Keratinocyte (primary cell): ENCODE results near the gene CPSF7. TPM values are rescaled to one million over a fixed set of nuclear protein-coding genes. Genes with fewer than 3 reads are reported as not detected.

Experiments
- DNase-seq: peaks from one replicate; pipeline ENCODE4 v3.0.0-alpha.2; 2011; ENCODE audit warnings: low read depth, missing footprints, low spot score
- FAIRE-seq: peaks from 2 replicates; lab custom pipeline; 2011; peaks lifted over from hg19 to GRCh38; lab: Jason Lieb, UNC
- H2AFZ ChIP-seq: 2 replicates; pipeline ENCODE4 v1.6.0; 2012; ENCODE audit warnings: low read length, control low read depth, inconsistent platforms; ENCODE audit not compliant: control insufficient read depth
- H3K27ac ChIP-seq: 2 replicates; pipeline ENCODE4 v1.5.1; 2011; ENCODE audit warnings: low read length; ENCODE audit not compliant: control insufficient read depth, insufficient read depth
- H3K27me3 ChIP-seq: 3 replicates; pipeline ENCODE4 v1.6.0; 2011; ENCODE audit warnings: low read length; ENCODE audit not compliant: control insufficient read depth, insufficient read depth; ENCODE audit errors: extremely low read depth
- H3K36me3 ChIP-seq, 2 experiments: 2 replicates in 1 of 2; 3 replicates in 1 of 2; pipeline ENCODE4 v1.5.1; 2011; ENCODE audit warnings: low read length in 2 of 2, mild to moderate bottlenecking in 1 of 2; ENCODE audit not compliant: control insufficient read depth in 2 of 2, insufficient read depth in 2 of 2; ENCODE audit errors: extremely low read depth in 1 of 2
- H3K4me1 ChIP-seq: 3 replicates; pipeline ENCODE4 v1.5.1; 2011; ENCODE audit warnings: low read length; ENCODE audit not compliant: control insufficient read depth, insufficient read depth; ENCODE audit errors: extremely low read depth
- H3K4me2 ChIP-seq: 3 replicates; pipeline ENCODE4 v1.6.0; 2011; ENCODE audit warnings: low read depth, low read length; ENCODE audit not compliant: control insufficient read depth, insufficient read depth; ENCODE audit errors: extremely low read depth
- H3K4me3 ChIP-seq, 3 experiments: fragments of 200-600 bp in 1 of 3; sonication (generic) in 1 of 3; 2 replicates in 2 of 3; 3 replicates in 1 of 3; pipeline ENCODE4 v1.5.1; 2011 to 2016; ENCODE audit warnings: low read length in 3 of 3, mild to moderate bottlenecking in 3 of 3, control low read depth in 2 of 3, inconsistent platforms in 1 of 3, low read depth in 1 of 3, mixed read lengths in 1 of 3, mixed run types in 1 of 3, moderate library complexity in 1 of 3; ENCODE audit not compliant: control insufficient read depth in 2 of 3, insufficient read depth in 2 of 3; ENCODE audit errors: extremely low read depth in 1 of 3
- H3K79me2 ChIP-seq: 2 replicates; pipeline ENCODE4 v1.6.0; 2012; ENCODE audit warnings: low read length; ENCODE audit not compliant: control insufficient read depth, insufficient read depth
- H3K9ac ChIP-seq: 3 replicates; pipeline ENCODE4 v1.6.0; 2011; ENCODE audit warnings: low read length; ENCODE audit not compliant: control insufficient read depth, insufficient read depth; ENCODE audit errors: extremely low read depth
- H3K9me1 ChIP-seq: 3 replicates; pipeline ENCODE4 v1.6.0; 2011; ENCODE audit warnings: low read length; ENCODE audit not compliant: control insufficient read depth, insufficient read depth; ENCODE audit errors: extremely low read depth
- H3K9me3 ChIP-seq: 2 replicates; pipeline ENCODE4 v1.5.1; 2012; ENCODE audit warnings: low read depth, low read length; ENCODE audit not compliant: control insufficient read depth
- H4K20me1 ChIP-seq: 3 replicates; pipeline ENCODE4 v1.6.0; 2011; ENCODE audit warnings: low read length; ENCODE audit not compliant: control insufficient read depth, insufficient read depth; ENCODE audit errors: extremely low read depth
- CTCF ChIP-seq, 3 experiments: IDR thresholded peaks in 1 of 3; conservative IDR thresholded peaks in 1 of 3; optimal IDR thresholded peaks in 1 of 3; 2 replicates in 2 of 3; 3 replicates in 1 of 3; pipeline versions ENCODE3 to v1.5.1; 2011; ENCODE audit warnings: low read length in 3 of 3, mild to moderate bottlenecking in 3 of 3, moderate library complexity in 2 of 3, control low read depth in 1 of 3, inconsistent platforms in 1 of 3; ENCODE audit not compliant: insufficient read depth in 2 of 3; ENCODE audit errors: extremely low read depth in 1 of 3
- EZH2 ChIP-seq: IDR thresholded peaks from one replicate; pipeline ENCODE4 v1.6.1; 2012; ENCODE audit warnings: inconsistent platforms, mild to moderate bottlenecking, low read length, moderate library complexity
- dilution Hi-C: fragments of 300-500 bp; cut with MboI; formaldehyde crosslinking; loops from one replicate; pipeline ENCODE4 v1.7.0; 2020; ENCODE audit warnings: low sequenced_read_pairs; ENCODE audit not compliant: extremely low pct_ligation_motif_present
- polyA plus RNA-seq, 5 experiments: library from polyadenylated mRNA; depleted of rRNA in 3 of 5; stranded (reverse) in 3 of 5; stranded (forward) in 1 of 5; unstranded in 1 of 5; fragments of >200 nt; gene quantifications; 1 replicate in 1 of 5; 2 replicates in 3 of 5; 3 replicates in 1 of 5; pipeline versions ENCODE4 v1.2.1 to v1.2.3, GENCODE V29; 2011 to 2012; ENCODE audit warnings: missing spikeins in 2 of 5, low read depth in 1 of 5, low replicate concordance in 1 of 5

CPSF7 gene
- polyA plus RNA-seq, 1 donor (not counting 4 experiments of a cell fraction or from before 2014, with no cell fraction given) = 34.5 TPM

GRCh38 chr11:61452825-61453224 lies 23.1 kb upstream of the CPSF7 start:
- no peak for DNase-seq
- Histone ChIP-seq H3K9me3 (no peaks in the 10 kb centered on the region), H3K4me2 (no peak overlapping the region), H3K79me2 (no peaks in the 10 kb centered on the region), H3K27me3 (no peaks in the 10 kb centered on the region), H4K20me1 (no peaks in the 10 kb centered on the region), H2AFZ (no peak overlapping the region), H3K36me3 (peaks cover 17 to 19% of the 10 kb centered on the region in 2 experiments), H3K4me3 (no peak overlapping the region), H3K27ac (no peak overlapping the region), H3K9me1 (no peaks in the 10 kb centered on the region), H3K9ac (no peak overlapping the region), H3K4me1 (no peaks in the 10 kb centered on the region)
- TF ChIP-seq EZH2 (no peak), CTCF (optimal IDR thresholded peaks at IDR 0.05 in 1 of 3, IDR thresholded peaks at IDR 0.05 in 1 of 3, conservative IDR thresholded peaks at IDR 0.05 in 1 of 3; ENCODE audit: extremely low read depth in 1 of 3, insufficient read depth in 2 of 3, low read length in 3 of 3) (no peak)
- FAIRE-seq = no peak
- dilution Hi-C loops = no loop called here

- Histone ChIP-seq H2AFZ (no peak overlapping the region), H3K36me3 (peaks cover 24 to 25% of the 10 kb centered on the region in 2 experiments), H3K27ac (no peak overlapping the region), H3K27me3 (no peaks in the 10 kb centered on the region), H3K4me1 (no peaks in the 10 kb centered on the region), H3K79me2 (peaks cover 3% of the 10 kb centered on the region), H4K20me1 (no peaks in the 10 kb centered on the region), H3K4me2 (no peak overlapping the region), H3K9ac (no peak overlapping the region), H3K9me1 (no peaks in the 10 kb centered on the region), H3K4me3 (no peak overlapping the region), H3K9me3 (no peaks in the 10 kb centered on the region)
- dilution Hi-C loops = no loop called here
- FAIRE-seq = no peak
- no peak for DNase-seq
- TF ChIP-seq EZH2 (no peak), CTCF (optimal IDR thresholded peaks at IDR 0.05 in 1 of 3, IDR thresholded peaks at IDR 0.05 in 1 of 3, conservative IDR thresholded peaks at IDR 0.05 in 1 of 3; ENCODE audit: extremely low read depth in 1 of 3, insufficient read depth in 2 of 3, low read length in 3 of 3) (no peak)
These were observed 18.8 kb upstream of the CPSF7 start for GRCh38 chr11:61448552-61448927.
